Mononuclear cell (primary cell): ENCODE data around the gene HPS1. TPM values are rescaled to one million over a fixed set of nuclear protein-coding genes. Genes with fewer than 3 reads are reported as not detected.

ENCODE experiments used
- H3K27me3 ChIP-seq: 2 replicates; pipeline ENCODE4 v1.6.0; 2011; ENCODE audit warnings: low read length, control low read depth; ENCODE audit not compliant: insufficient read depth
- H3K4me1 ChIP-seq: 2 replicates; pipeline ENCODE4 v1.5.1; 2011; ENCODE audit warnings: mild to moderate bottlenecking, low read length, control low read depth; ENCODE audit not compliant: insufficient read depth
- H3K4me3 ChIP-seq: 2 replicates; pipeline ENCODE4 v1.5.1; 2011; ENCODE audit warnings: mild to moderate bottlenecking, low read length, moderate library complexity
- H3K9me3 ChIP-seq: 2 replicates; pipeline ENCODE4 v1.5.1; 2011; ENCODE audit warnings: low read depth, mild to moderate bottlenecking, control low read depth, low read length
- total RNA-seq: library from RNA; depleted of rRNA; stranded (reverse); fragments of >200 nt; gene quantifications from one replicate; pipeline ENCODE4 v1.2.3, GENCODE V29; 2012

HPS1 gene
- total RNA-seq, 1 donor = 46.6 TPM

DNA sequence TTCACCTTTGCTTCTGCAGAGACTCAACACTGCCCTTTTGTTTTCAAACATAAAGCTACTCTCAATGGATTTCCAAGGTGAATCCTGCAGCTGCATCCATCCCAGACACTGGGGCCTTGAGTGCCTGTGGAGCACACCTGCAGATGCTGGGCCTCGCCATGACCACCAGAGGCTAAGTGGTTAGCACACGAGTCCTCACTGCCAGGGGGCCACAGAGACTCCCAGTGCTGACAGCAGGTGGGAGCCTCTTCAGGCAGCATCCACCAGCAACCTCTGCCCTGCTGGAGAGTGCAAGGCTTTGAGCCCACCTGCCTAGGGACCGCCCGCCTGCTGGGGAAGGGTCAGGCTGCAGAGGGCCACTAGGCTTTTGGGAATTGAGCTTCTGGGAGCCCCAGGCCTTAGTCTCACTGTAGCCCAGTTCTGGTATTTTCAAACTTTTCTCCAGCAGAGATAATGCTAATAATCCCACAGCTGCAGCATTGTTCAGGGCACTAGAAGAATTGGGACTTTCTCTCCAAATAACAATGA lies 9.4 kb upstream of the HPS1 start:
- Histone ChIP-seq H3K4me1 (no peaks in the 10 kb centered on the region), H3K27me3 (peaks cover 3% of the 10 kb centered on the region), H3K9me3 (no peaks in the 10 kb centered on the region), H3K4me3 (no peak overlapping the region)

- Histone ChIP-seq H3K27me3 (peaks cover 7% of the 10 kb centered on the region), H3K4me1 (no peaks in the 10 kb centered on the region), H3K4me3 (no peak overlapping the region), H3K9me3 (no peaks in the 10 kb centered on the region)
These were observed 7.0 kb upstream of the HPS1 start for GRCh38 chr10:98453729-98454128.

- Histone ChIP-seq H3K27me3 (peaks cover 7% of the 10 kb centered on the region), H3K9me3 (no peaks in the 10 kb centered on the region), H3K4me1 (peaks cover 13% of the 10 kb centered on the region), H3K4me3 (no peak overlapping the region)
These were observed 3.9 kb upstream of the HPS1 start for GRCh38 chr10:98450618-98451017.

GRCh38 chr10:98449287-98449686 lies 2.6 kb upstream of the HPS1 start:
- no peak overlapping the region for H3K4me3 ChIP-seq
- peaks cover 26% of the 10 kb centered on the region for H3K4me1 ChIP-seq
- H3K9me3 ChIP-seq = no peaks in the 10 kb centered on the region

DNA sequence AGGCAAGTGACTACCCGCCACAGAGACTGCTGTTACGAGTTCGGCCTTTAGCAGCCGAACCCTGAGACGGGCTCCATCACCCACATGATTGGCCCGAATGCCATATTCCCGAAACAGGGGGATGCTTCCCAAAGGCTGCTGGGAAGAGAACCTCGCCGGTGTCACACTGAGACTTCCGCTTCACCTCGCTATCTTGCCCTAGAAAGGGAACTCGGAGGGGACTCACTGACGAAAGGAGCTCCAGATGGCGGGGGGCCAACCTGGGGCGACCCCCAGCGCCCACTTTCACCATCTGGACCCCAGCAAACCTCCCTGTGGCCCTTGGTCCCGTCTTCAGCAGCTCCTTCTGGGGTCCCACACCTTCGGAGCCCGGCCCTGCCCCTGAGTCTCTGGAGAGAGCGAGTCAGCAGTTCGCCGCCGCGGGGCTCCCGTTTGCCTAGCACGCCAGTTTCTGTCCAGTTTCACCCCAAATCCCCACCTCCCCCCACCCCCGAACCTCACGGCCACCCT lies 529 bp downstream of the HPS1 start:
- peaks cover 4% of the 10 kb centered on the region for H3K27me3 ChIP-seq
- no peaks in the 10 kb centered on the region for H3K9me3 ChIP-seq
- H3K4me1 ChIP-seq = peaks cover 27% of the 10 kb centered on the region
- peak overlapping the region; percentile 53 for H3K4me3 ChIP-seq

More at GRCh38 chr10:98449287-98449686, 2.6 kb upstream of the HPS1 start:
- H3K27me3 ChIP-seq = peaks cover 7% of the 10 kb centered on the region

DNA sequence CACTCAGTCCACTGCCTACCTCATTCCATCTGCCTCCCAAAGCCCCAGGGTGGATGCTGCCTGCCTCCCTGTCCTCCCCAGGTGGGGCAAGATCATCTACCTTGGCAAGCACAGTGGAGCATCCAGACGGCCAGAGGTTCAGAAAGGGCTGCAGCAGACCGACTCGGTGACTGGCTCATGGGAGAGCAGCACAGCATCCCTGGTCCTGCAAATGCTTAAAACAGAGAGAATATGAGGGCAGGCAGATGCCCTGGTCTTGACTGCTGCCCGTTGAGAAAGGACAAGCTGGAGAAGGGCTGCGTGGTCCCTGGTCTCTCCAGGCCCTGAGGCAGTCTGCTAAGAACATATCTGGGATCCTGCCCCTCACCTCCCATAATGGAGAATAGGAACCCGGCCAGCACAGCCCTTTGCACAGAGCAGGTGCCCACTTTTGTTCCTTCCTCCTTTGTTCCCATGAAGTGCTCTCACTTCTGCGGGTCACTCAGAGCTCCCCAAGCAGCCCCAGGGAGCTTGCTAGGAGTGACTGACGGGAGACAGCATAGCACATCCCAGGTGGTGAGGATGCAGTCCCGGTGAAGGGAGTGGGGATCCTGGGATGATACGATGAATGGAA lies 1.4 kb downstream of the HPS1 start:
- Histone ChIP-seq H3K27me3 (no peaks in the 10 kb centered on the region), H3K4me3 (no peak overlapping the region), H3K9me3 (no peaks in the 10 kb centered on the region), H3K4me1 (peaks cover 30% of the 10 kb centered on the region)

DNA sequence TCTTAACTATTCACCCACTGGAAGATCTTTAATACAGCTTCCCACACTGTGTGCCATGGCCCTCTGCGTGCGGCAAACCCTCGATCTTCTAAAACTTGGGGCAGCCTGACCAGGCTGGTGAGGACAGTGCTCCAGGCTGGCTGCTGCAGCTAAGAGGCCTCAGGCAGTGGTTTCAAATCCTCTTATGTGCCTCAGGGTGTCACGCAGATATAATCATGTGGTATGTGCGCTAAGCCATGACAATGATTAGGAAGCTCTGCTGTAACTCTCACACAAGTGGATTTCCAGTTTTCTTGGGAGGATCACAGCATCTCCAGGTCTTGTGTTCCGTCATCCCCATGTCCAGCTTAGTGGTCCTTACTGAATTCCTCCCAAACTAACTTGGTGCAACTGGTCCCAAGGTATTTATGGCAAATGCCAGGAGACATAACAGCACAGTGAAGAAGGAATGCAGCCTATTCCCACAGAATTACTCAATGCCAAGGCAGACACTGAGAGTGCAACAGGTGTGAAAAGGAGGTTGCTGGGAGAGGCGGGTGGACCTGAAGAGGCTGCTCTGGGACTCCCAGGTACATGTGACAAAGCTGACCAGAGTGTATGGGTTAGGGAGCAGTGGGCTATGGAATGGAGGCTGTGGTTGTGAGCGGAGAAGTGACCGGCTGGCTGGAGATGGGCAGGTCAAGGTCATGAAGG lies 2.3 kb downstream of the HPS1 start:
- no peaks in the 10 kb centered on the region for H3K27me3 ChIP-seq
- no peak overlapping the region for H3K4me3 ChIP-seq
- peaks cover 30% of the 10 kb centered on the region for H3K4me1 ChIP-seq
- no peaks in the 10 kb centered on the region for H3K9me3 ChIP-seq

DNA sequence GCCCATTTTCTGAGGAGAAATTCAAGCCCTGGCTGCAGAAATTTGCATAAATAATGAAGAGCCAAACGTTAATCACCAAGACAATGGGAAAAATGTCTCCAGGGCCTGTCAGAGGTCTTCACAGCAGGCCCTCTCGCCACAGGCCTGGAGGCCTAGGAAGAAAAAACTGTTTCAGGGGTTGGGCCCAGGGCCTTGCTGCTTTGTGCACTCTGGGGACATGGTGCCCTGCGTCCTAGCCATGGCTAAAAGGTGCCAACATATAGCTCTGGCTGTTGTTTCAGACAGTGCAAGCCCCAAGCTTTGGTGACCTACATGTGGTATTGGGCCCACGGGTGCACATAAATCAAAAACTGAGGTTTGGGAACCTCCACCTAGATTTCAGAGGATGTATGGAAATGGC lies 8.0 kb downstream of the HPS1 start:
- Histone ChIP-seq H3K9me3 (no peaks in the 10 kb centered on the region), H3K4me1 (peaks cover 2% of the 10 kb centered on the region), H3K27me3 (no peaks in the 10 kb centered on the region), H3K4me3 (no peak overlapping the region)

- H3K9me3 ChIP-seq = no peaks in the 10 kb centered on the region
- no peak overlapping the region for H3K4me3 ChIP-seq
- H3K27me3 ChIP-seq = no peaks in the 10 kb centered on the region
- peaks cover 2% of the 10 kb centered on the region for H3K4me1 ChIP-seq
These were observed 10.0 kb downstream of the HPS1 start for GRCh38 chr10:98436704-98437103.

DNA sequence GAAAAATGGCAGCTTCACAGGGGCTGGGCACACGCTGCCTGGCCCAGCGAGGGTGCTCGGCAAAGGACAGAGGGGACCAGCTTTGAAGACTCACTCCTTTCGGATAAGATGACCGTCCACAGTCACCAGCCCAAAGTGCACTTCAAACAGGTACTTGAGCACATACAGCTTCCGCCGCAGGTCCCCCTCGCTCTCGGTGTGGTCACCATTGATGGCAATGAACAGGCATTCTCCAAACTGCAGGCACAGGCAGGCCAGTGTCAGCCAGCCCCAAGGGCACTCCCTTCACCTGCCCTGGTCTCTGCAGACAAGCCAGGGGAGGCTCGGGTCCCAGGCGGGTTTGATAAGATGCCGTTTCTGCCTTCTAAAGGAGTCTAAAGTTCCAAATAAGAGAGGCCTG lies 11.6 kb downstream of the HPS1 start:
- no peaks in the 10 kb centered on the region for H3K4me1 ChIP-seq
- no peaks in the 10 kb centered on the region for H3K27me3 ChIP-seq
- no peaks in the 10 kb centered on the region for H3K9me3 ChIP-seq
- no peak overlapping the region for H3K4me3 ChIP-seq

DNA sequence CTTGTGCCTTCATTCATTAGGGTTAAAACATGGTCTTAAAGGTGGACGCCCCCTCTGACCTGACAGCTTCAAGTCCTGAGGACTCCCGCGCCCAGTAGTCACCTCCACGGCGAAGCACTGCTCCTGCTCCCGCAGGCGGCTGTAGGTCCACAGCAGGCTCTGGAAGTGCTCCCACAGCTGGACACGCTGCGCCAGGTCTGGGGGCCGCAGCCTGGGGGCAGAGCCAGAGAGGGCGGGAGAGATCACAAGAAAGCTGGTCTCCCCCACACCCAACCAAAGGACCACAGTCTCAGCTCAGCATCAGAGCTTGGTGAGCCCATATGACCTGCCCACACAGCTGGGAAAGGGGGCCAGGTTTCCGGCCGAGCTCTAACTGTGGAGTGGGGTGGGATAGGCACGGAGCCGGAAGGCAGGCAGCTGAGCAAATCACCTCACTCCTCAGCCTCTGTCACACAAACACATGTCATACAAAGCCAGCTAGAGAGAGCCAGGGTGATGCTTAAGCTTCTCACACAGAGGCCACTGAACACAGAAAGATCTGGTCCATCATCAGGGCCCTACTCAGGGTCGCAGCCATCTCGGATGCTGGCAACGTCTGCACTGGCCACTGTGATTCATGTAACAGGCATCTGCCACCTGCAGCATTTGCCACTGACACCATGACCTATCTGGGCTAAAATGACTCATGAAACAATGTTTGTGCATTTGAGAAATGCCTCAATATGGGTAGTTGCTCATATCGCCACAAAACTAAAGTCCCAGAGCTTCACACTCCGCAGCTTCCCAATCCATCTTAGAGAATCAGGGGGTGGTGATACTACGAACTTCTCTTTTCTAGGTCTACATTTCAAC lies 12.6 kb downstream of the HPS1 start:
- H3K9me3 ChIP-seq = no peaks in the 10 kb centered on the region
- H3K4me1 ChIP-seq = no peaks in the 10 kb centered on the region
- H3K4me3 ChIP-seq = no peak overlapping the region
- no peaks in the 10 kb centered on the region for H3K27me3 ChIP-seq

- Histone ChIP-seq H3K4me1 (no peaks in the 10 kb centered on the region), H3K4me3 (no peak overlapping the region), H3K9me3 (no peaks in the 10 kb centered on the region), H3K27me3 (no peaks in the 10 kb centered on the region)
These were observed 13.4 kb downstream of the HPS1 start for GRCh38 chr10:98433371-98433770.

- Histone ChIP-seq H3K4me3 (no peak overlapping the region), H3K4me1 (no peaks in the 10 kb centered on the region), H3K27me3 (no peaks in the 10 kb centered on the region), H3K9me3 (no peaks in the 10 kb centered on the region)
These were observed 14.4 kb downstream of the HPS1 start for GRCh38 chr10:98432330-98432729.

DNA sequence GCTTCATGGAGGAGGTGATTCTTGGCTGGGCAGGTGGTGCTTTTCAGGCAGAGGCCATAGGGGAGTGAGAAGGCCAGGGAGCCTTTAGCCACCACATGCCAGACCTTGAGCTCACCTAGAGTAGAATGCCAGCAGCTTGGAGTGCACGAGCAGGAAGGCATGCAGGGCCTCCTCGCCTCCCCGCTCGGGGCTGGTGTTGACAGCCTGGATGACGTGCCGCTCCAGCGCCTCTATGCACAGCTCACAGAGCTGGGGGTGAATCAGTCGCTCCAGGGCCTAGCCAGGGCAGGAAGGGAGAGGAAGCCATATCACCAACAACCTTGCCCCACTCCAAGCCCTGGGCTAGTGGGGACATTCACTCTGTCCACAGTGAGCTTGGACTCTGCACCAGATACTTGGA lies 15.7 kb downstream of the HPS1 start:
- H3K4me3 ChIP-seq = no peak overlapping the region
- H3K4me1 ChIP-seq = no peaks in the 10 kb centered on the region
- no peaks in the 10 kb centered on the region for H3K9me3 ChIP-seq
- no peaks in the 10 kb centered on the region for H3K27me3 ChIP-seq

GRCh38 chr10:98430427-98430826 lies 16.3 kb downstream of the HPS1 start:
- no peaks in the 10 kb centered on the region for H3K9me3 ChIP-seq
- H3K4me3 ChIP-seq = no peak overlapping the region
- no peaks in the 10 kb centered on the region for H3K27me3 ChIP-seq
- H3K4me1 ChIP-seq = no peaks in the 10 kb centered on the region
